Measurements from ENCODE around the gene ARPP21.
A peak's percentile ranks its signal among the peaks of the same experiment; 100 is the strongest.

Gene ARPP21

GRCh38 chr3:35737527-35737926, 98.2 kb downstream of the ARPP21 start:
- DNase-seq (ENCODE audit: low read depth, low spot score), result no peak

DNA sequence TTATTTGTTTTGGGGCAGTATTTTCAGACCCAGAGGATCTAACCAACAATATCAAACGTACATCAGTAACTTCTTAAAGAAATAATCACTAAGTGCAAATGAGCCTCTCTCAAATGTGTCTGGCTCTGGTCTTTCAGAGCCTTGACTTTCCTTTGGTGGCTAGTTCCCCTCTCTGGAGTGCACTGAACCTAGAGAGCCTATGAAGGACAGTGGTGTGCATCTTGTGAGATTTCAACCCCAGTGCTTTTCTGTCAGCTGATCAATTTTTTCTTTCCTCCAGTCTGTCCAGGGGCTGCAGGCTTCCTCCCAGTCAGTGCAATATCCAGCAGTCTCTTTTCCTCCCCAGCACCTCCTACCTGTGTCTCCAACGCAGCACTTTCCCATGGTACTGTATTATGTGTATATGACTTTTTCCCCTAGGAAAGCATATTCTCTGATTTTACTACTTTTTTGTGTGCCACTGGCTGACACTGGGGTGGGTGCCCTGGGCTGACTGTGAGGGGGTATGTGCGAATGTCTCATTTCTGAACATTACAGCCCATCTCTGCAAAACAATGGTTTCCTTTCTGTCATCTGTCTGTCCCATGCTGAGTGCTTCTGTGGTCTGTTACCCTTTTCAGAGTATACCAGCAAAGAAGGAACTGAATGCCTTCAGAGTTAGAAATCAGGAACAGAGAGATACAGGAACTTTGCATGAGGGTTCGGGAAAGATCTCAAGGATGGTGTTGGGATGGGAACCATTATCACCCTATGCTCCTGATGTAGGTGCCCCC, 98.8 kb downstream of the ARPP21 start:
- no peak for DNase-seq (ENCODE audit: low read depth, low spot score)

DNA sequence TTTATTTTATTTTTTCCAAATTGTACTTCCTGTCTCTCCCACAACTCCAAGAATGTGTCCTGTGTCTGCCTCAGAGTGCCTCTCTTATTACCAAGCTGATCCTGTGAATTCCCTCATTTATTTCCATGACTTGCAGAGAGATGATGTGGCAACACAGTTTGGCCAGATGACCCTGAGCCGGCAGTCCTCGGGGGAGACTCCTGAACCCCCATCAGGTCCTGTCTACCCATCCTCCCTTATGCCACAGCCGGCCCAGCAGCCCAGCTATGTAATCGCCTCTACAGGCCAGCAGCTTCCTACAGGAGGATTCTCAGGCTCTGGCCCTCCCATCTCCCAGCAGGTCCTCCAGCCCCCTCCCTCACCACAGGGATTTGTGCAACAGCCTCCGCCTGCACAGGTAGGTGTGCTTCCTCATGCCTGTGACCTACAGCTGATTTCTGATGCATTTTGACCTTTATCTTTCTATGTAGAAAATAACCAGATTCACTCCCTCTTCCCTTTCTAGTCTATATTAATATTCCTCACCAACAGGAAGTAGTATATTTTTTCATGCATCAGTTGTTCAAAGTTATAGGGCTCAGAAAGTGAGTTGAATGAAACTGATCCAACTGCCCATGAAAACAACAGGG, 100.0 kb downstream of the ARPP21 start:
- no peak for DNase-seq (ENCODE audit: low read depth, low spot score)

GRCh38 chr3:35739964-35740527, 100.7 kb downstream of the ARPP21 start:
- no peak for DNase-seq (ENCODE audit: low read depth, low spot score)

DNA sequence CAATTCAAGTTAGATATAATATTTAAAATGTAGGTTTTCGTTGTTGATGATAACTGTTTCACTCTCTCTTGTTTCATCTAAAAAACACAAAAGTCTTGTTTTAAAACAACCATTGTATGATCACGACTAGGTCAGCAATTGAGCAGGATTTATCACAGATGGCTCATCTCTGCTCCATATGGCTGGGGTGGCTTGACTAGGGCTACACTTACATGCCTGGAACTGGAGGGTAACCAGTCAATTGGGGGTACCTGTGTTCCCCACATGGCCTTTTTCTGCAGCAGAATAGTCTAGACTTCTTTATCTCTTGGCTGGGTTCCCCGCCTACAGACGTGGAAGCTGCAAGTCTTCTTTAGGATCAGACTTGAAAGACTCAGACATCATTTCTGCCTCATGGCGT, 103.9 kb downstream of the ARPP21 start:
- DNase-seq (ENCODE audit: low read depth, low spot score), result no peak

DNA sequence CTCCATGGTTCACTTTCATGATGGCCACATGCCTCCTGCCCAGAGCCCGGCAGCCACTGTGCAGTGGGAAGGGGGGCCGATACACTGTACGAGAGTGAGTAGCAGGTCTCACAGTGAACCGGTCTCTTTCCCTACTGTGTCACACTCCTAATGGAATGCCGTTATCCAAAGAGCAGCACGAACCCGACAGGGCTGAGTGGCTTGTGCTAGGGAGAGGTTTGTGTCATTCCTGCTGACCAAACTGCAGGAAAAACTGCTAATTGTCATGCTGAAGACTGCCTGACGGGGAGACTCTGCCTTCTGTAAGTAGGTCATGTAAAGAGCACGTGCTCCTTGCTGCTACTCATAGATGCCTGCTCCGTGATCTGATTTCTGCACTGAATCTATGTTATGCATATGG, 105.1 kb downstream of the ARPP21 start:
- DNase-seq (ENCODE audit: low read depth, low spot score), result peak; percentile 69

DNA sequence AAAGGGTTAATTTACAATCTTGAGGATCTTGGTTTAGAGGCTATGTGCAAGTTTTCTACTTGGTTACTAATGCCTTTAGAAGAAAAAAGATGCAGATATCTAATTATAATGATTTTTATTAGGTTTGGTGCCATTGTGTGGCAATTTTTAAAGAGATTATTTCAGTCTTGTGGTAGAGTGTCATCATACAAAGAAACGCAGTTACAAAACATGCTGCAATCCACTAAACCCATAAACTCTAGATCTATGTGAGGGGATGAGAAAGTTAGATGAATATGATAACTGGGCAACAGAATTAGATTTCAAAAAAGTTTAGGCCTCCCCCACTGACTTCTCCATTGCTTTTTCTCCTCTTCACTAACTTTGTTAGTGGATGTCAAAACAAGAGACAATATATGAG, 106.0 kb downstream of the ARPP21 start:
- no peak for DNase-seq (ENCODE audit: low read depth, low spot score)

GRCh38 chr3:35745802-35746484, 106.6 kb downstream of the ARPP21 start:
- no peak for DNase-seq (ENCODE audit: low read depth, low spot score)

DNA sequence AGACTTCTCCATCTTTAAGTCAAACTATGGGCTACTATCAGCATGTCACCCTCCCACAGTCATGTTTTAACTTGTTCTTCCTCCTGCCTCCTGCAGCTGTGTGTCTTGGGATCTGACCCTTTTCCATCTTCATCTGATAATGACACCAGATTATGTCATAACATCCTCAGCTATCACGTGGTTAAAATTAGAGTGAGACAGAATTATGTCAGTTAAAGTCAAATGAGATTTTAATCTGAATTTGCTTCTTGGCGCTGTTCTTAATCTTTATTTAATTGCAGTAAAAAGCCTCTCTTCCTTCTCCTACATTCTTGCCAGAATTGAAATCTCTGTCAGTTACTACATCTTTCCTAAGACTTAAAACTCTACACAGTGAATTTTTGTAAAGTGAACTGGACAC, 107.2 kb downstream of the ARPP21 start:
- DNase-seq (ENCODE audit: low read depth, low spot score), result no peak

GRCh38 chr3:35748144-35748543, 108.8 kb downstream of the ARPP21 start:
- no peak for DNase-seq (ENCODE audit: low read depth, low spot score)

DNA sequence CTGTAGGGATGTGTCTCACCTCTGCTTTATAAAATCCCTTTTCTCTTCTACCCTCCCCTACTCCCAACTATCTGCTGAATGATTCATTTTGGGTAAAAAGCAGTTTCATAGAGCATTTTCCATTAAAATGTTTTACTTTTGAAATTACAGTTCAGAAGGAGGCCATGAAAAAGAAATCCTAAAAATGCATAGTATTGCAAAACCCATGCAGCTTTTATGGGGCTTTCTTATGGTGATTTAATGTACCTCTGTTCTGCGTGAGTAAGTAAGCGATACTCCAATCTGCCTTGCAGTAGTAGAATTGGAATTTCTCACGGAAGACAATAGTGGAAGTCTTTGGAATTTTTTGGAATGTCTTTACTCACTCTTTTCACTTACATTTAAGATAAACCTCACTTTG, 111.9 kb downstream of the ARPP21 start:
- no peak for DNase-seq (ENCODE audit: low read depth, low spot score)

GRCh38 chr3:35757991-35758757, 118.8 kb downstream of the ARPP21 start:
- no peak for DNase-seq (ENCODE audit: low read depth, low spot score)

DNA sequence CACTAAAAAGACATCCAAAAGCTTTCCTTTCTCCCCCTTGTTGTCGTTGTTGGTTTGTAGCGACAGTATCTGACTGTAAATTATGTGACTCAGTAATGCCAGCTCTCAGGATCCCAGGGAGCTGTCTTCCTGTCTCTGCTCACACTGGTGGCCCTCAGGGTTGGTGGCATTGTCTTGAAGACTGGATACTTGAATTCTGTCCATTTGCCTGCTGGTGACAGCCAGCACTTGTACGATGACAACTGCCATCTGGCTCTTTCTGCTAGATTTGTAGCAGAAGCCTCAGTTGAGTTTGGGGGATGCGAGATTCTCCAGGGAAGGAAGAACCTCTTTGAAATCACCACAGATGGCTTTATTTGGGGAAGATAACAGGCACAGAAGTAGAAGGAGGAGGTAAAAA, 120.8 kb downstream of the ARPP21 start:
- DNase-seq (ENCODE audit: low read depth, low spot score), result no peak

- no peak for DNase-seq (ENCODE audit: low read depth, low spot score)
Measured at GRCh38 chr3:35761311-35761710, 122.0 kb downstream of the ARPP21 start.

DNA sequence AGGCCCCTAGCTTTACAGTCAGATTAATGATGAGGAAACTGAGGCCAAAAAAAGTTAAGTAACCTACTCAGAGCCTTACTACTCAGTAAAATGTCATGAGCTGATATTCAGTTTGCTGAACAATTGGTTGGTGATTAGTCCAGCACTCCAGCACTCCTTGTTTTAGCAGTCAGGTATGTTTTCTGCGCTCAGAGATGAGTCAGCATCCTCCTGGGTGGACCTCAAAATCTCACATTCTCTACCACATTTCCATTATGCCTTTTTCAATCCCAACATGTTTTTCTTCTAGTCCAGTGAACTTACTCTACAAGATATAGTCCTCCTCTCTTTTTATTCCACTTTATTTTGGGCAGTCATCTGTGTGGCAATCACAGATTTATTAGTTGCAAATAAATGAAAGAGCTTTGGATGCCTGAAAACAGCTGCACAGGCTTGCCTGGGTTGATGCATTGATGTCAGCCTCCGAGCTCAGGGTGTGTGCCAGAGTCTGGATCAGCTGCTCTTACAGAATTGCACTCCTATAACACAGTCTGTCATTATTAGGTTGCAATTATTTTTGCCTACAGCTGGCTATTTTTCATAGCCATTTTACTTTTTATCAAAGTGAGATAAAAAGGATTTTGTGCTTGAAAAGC, 133.2 kb downstream of the ARPP21 start:
- DNase-seq (ENCODE audit: low read depth, low spot score), result no peak

- no peak for DNase-seq (ENCODE audit: low read depth, low spot score)
Measured at GRCh38 chr3:35773417-35773816, 134.1 kb downstream of the ARPP21 start.

- DNase-seq (ENCODE audit: low read depth, low spot score), result no peak
Measured at GRCh38 chr3:35776346-35776745, 137.0 kb downstream of the ARPP21 start.

DNA sequence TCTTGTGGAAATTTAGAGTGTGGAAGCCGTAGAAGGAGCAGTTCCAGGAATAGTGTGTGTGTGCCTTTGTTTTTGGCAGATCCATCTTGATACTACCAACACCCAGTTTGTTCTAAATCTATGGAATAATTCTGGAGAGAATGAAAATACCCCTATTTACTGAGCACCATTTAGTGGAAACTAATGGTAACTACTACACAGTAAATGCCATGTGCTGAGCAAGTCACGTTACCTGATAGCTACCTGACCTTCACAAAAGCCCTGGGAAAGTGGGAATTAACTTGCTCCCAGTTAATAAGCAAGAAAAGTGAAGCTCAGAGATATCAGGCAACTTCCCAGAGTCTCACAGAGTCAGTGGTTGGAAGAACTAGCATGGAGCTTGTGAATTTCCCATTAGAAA, 137.7 kb downstream of the ARPP21 start:
- no peak for DNase-seq (ENCODE audit: low read depth, low spot score)

- no peak for DNase-seq (ENCODE audit: low read depth, low spot score)
Measured at GRCh38 chr3:35777563-35778554, 138.5 kb downstream of the ARPP21 start.

DNA sequence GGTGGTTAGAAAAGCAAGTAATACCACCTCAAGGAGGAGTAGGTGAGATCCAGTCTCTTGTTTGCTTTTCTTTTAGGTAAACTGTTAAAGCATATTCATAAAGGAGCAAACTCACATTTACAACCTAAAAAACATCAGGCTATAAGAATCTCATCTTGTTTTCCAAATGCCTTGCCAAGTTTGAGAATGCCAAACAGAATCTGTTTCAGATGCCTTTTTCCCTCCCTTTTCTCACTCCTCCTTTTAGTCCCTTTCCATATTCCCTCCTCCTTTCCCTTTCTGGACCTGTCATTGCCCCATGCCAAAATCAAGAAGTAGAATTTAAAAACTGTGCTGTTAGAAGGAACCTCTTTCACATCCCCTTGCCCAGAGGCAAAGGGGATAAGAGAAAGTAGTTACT, 140.3 kb downstream of the ARPP21 start:
- DNase-seq (ENCODE audit: low read depth, low spot score), result no peak
